CD4-positive, alpha-beta T cell treated with Interleukin-10 for 1 hour (primary cell): Measurements from ENCODE around the gene CPA1.
"Not testable (repeated sequence)": the region's sequence is repeated elsewhere in the genome, so short reads cannot be mapped to it uniquely, and the experiment has no call there.

Source experiments
- DNase-seq: peaks from one replicate; pipeline ENCODE4 v3.0.0-alpha.2; 2020

The CPA1 gene

GRCh38 chr7:130374507-130374906, 5.8 kb upstream of the CPA1 start:
- DNase-seq, result no peak

- not testable (repeated sequence) for DNase-seq
These were observed 3.8 kb upstream of the CPA1 start for GRCh38 chr7:130376461-130376860.

DNA sequence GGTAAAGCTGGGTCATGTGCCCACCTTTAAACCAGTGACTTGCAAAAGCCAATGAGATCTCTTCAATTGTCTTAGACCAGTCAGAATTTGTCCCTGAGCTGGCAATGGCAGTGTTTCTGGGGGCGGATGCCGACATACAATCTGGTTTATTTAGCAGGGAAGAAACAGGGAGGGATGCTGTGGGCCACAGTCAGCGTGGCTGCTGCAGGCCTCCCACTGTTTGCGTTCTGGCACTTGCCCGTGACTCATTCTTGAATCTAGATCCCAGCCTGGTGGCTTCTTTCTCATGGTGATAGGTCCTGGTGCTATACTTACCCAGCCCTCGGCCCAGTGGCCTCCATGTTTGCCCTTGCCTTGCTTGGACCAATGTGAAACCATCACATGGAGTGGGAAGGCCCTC, 3.1 kb upstream of the CPA1 start:
- no peak for DNase-seq

DNA sequence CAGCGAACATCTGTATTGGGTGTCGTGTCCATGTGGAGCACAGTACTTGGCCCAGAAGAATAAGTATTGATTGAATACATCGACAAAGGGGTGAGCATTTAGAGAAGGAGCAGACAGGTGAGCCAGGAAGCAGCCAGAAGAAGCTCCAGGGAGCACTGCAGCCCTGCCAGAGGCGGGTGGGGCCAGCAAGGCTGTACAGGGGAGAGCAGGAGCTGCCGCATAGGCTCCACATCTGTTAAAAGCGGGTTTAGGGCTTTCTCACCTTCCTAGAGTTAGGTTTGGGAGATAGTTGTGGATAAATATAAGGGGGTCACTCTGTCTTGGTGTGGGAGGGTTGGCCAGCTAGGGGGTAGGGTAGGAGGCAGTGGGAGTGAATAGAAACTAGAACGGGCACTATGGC, 1.3 kb upstream of the CPA1 start:
- no peak for DNase-seq

- no peak for DNase-seq
These were observed 768 bp upstream of the CPA1 start for GRCh38 chr7:130379532-130379920.

- no peak for DNase-seq
These were observed 664 bp downstream of the CPA1 start for GRCh38 chr7:130380861-130381455.

DNA sequence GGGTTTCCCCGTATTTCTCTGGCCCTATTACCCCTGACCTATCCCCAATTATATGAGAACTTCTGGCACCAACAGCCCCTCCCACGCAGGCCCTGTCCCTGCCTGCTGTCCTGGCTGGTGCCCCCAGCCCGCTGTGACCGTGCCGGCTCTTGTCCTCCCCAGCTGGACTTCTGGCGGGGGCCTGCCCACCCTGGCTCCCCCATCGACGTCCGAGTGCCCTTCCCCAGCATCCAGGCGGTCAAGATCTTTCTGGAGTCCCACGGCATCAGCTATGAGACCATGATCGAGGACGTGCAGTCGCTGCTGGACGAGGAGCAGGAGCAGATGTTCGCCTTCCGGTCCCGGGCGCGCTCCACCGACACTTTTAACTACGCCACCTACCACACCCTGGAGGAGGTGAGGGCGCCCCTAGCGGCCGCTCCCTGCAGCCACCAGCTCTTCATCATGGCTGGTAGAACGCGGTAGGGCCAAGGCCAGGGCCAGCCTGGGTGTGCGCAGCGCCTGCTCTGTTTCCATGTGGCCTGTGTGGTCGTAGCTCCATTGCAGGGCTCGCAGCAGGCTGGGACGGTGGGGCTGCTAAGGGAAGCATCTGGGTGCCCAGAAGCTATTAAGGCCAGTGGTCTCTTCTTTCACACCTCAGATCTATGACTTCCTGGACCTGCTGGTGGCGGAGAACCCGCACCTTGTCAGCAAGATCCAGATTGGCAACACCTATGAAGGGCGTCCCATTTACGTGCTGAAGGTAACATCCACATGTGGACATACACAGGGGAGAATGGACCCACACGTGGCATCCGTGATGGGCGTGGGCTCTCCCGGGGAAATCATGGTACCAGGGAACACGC, 1.4 kb downstream of the CPA1 start:
- no peak for DNase-seq

DNA sequence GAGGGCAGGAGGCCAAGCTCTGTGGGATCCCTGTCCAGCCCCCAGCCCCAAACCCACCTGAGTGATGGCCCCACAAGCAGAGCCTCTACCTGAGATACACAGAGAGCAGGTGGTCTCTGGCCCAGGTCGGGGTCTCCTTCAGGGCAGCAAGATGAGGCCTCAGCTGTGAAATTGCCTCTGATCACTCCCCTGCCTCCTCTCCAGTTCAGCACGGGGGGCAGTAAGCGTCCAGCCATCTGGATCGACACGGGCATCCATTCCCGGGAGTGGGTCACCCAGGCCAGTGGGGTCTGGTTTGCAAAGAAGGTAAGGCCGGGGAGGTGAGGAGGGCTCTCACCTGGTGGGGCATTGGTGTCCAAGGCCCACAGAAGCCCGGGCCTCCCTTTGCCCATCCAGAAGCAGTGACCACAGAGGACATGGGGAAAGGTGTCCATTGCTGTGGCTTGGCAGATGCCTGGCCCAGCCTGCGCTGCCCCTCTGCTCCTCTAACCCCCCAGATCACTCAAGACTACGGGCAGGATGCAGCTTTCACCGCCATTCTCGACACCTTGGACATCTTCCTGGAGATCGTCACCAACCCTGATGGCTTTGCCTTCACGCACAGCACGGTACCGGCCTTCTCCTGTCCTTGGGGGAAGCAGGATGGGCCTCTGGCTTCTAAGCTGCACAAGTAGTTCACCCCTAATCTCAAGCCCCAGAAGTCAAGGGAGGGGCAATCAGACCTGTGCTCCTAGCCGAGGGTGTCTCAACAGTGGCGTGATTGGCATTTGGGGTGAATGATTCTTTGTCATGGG, 3.1 kb downstream of the CPA1 start:
- DNase-seq, result no peak

DNA sequence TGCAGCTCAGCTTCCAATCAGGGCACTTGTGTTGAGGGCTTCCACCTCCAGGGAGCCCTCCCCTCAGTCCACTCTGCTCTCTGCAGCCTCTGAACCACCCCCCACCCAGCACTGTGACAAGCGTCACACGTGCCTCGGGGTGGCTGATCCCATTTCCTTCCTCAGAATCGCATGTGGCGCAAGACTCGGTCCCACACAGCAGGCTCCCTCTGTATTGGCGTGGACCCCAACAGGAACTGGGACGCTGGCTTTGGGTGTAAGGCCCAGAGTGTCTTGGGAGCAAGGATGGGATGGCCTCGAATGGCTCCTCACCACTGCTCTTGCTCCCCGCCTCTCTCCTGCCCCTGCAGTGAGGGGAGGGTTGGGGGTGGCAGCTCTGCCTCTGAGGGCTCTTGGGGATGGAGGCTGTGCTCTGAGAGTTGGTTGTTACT, 4.1 kb downstream of the CPA1 start:
- DNase-seq, result no peak

GRCh38 chr7:130384841-130385599, 4.7 kb downstream of the CPA1 start:
- DNase-seq, result no peak

DNA sequence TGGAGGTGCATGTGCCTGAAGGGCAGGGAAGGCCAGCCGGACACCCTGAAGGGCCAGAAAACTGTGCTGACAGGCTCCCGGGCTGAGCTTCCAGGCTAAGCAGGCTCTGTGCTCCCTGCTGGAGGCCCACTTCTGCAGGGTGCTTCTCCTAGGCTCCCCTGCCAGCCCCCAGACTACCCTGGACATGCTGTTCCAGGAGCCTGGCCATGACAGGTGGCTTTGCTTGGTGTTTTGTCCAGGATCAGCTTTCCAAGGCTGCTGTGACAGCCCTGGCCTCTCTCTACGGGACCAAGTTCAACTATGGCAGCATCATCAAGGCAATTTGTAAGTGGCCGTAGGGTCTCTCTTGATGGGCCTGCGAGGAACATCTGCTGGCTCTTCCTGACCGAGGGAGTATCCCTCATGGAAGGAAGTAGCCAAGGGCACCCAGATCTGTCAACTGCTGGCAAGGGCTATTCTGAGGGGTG, 5.3 kb downstream of the CPA1 start:
- DNase-seq, result no peak

DNA sequence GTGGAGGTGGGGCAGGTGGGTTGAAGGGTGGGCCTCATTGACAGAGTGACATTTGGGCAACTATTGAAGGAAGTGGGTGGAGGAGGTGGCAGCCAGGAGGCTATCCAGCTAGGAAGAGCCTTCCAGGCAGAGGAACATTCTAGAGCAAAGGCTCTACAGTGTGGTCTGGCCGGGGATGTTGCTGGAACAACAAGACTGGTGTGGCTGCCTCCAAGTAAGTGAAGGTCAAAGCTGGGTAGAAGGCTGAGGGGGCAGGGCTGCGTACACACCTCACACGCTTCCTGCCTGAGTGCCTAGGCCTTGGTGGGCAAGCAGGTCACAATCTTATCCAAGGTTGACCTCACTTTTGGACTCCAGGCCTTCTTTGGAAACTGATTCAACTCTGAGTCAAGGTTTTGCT, 6.6 kb downstream of the CPA1 start:
- no peak for DNase-seq

- DNase-seq, result no peak
These were observed 7.0 kb downstream of the CPA1 start for GRCh38 chr7:130387306-130387627.

DNA sequence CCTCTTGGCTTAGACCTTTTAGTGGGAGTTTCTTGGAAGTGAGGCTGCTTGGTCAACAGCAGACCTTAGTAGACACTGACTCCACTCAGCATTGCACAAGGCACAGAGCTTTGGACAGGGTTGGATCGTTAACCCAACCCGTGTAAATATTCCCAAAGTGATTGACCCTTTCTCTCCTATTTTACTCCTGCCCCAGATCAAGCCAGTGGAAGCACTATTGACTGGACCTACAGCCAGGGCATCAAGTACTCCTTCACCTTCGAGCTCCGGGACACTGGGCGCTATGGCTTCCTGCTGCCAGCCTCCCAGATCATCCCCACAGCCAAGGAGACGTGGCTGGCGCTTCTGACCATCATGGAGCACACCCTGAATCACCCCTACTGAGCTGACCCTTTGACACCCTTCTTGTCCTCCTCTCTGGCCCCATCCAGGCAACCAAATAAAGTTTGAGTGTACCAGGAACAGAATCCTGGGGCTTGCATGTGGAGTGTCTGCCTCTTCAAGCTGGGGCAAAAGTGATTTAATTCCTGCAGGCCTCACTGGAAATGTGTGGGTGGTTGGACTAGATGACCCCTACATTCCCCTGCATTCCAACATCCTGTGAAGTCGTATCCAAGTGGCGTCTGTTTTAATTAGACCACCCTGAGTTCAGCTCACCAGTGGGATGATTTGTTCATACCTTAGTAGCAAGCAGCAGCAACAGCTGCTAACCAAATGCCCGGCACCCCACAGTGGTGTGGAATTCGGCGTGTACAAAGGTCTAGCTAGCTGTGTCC, 7.5 kb downstream of the CPA1 start:
- no peak for DNase-seq

DNA sequence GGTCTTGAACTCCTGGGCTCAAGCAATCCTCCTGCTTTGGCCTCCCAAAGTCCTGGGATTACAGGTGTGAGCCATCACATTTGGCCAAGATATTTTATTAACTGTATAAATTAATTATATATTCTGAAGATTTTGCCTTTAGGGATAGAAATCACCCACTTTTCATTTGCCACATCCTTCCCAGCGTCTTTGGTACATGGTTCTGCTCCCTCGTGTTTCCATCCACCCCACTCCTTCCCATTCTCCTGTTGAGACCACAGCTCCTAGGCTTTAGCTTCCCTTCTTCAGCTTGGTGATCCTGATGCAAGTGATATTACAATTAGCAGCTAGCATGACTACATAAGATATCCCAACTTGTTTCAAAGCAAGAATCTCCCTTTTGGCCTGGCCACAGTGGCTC, 8.4 kb downstream of the CPA1 start:
- no peak for DNase-seq

- no peak for DNase-seq
These were observed 10.2 kb downstream of the CPA1 start for GRCh38 chr7:130390486-130390885.

GRCh38 chr7:130393101-130393561, 12.8 kb downstream of the CPA1 start:
- no peak for DNase-seq

GRCh38 chr7:130393841-130394411, 13.6 kb downstream of the CPA1 start:
- no peak for DNase-seq

- DNase-seq, result peak; percentile 36
These were observed 14.3 kb downstream of the CPA1 start for GRCh38 chr7:130394421-130395195.

DNA sequence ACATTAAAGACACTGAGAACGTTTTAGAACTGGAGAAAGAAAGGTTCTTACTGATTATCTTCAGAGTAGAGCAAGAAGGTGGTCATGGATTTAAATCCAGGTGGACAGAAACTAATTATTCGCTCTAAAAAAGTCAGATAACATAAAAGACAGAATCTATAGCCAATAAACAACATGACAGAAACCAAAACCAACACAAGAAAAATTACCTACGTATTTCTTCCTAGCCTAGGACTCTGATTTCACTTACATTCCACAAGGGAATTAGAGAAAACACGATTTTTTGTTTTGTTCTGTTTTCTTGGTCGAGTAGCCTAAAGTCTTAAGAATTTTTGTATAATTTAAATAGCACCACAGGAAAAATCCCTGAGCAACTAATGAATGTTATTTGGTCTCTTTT, 15.1 kb downstream of the CPA1 start:
- no peak for DNase-seq

DNA sequence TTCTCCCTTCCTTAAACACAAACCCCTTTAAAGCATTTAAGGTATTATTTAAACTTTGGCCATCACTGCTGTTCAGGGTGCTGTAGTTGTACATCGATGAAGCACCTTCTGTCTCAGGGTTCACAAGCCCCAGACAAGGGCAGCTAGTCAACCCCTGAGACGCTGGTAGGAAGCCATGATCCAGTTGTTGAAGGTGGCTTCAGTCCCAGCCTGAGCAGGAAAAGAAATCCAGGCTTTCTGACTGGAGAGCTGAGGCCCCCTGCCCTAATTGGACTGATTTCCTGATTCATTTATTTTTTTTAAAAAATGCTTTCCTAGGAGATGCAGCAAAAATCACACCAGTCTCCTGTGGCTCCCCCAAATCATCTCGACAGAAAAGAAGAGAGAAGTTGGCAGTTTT, 15.8 kb downstream of the CPA1 start:
- no peak for DNase-seq
